GM18502 (cell line): ENCODE results near the gene CDHR1.
"Not testable (repeated sequence)": the region's sequence is repeated elsewhere in the genome, so short reads cannot be mapped to it uniquely, and the experiment has no call there.

Experiments
- ATAC-seq: cut with Tn5 transposase; IDR thresholded peaks from one replicate; pipeline ENCODE4 v1.9.1; 2021; ENCODE audit warnings: mild to moderate bottlenecking; ENCODE audit not compliant: unreplicated experiment, poor library complexity

Gene CDHR1

GRCh38 chr10:84172467-84173356, 21.6 kb upstream of the CDHR1 start:
- ATAC-seq: peak; percentile 74

- peak; percentile 29 for ATAC-seq
Measured at GRCh38 chr10:84173501-84173929, 20.8 kb upstream of the CDHR1 start, which contains the start of gene GPR15LG. TSS of gene GPR15LG (plus strand) at chr10:84173801. CDS start at chr10:84173852, 51 bp downstream.

GRCh38 chr10:84175436-84175835, 18.9 kb upstream of the CDHR1 start:
- no peak for ATAC-seq

GRCh38 chr10:84176351-84176750, 18.0 kb upstream of the CDHR1 start:
- no peak for ATAC-seq

- ATAC-seq: no peak
Measured at GRCh38 chr10:84176836-84177474, 17.4 kb upstream of the CDHR1 start.

GRCh38 chr10:84177541-84178141, 16.7 kb upstream of the CDHR1 start:
- ATAC-seq: peak; percentile 46

- ATAC-seq: no peak
Measured at GRCh38 chr10:84178160-84178609, 16.2 kb upstream of the CDHR1 start.

- peak; percentile 93 for ATAC-seq
Measured at GRCh38 chr10:84179059-84179710, 15.2 kb upstream of the CDHR1 start.

- not testable (repeated sequence) for ATAC-seq
Measured at GRCh38 chr10:84180386-84180785, 14.0 kb upstream of the CDHR1 start.

- no peak for ATAC-seq
Measured at GRCh38 chr10:84181631-84182030, 12.7 kb upstream of the CDHR1 start.

- peak; percentile 41 for ATAC-seq
Measured at GRCh38 chr10:84184517-84184916, 9.8 kb upstream of the CDHR1 start.

- ATAC-seq: no peak
Measured at GRCh38 chr10:84185526-84186175, 8.7 kb upstream of the CDHR1 start.

GRCh38 chr10:84188815-84189214, 5.5 kb upstream of the CDHR1 start:
- no peak for ATAC-seq

- no peak for ATAC-seq
Measured at GRCh38 chr10:84190621-84191020, 3.7 kb upstream of the CDHR1 start.

GRCh38 chr10:84191106-84191505, 3.2 kb upstream of the CDHR1 start:
- ATAC-seq: no peak

GRCh38 chr10:84193327-84193726, 1.0 kb upstream of the CDHR1 start:
- no peak for ATAC-seq

- peak; percentile 24 for ATAC-seq
Measured at GRCh38 chr10:84193846-84194423, 402 bp upstream of the CDHR1 start.

- ATAC-seq: no peak
Measured at GRCh38 chr10:84195044-84195830, 900 bp downstream of the CDHR1 start.

- no peak for ATAC-seq
Measured at GRCh38 chr10:84196083-84196482, 1.7 kb downstream of the CDHR1 start.
